Body of pancreas (tissue), 4 donors: ENCODE measurements around the gene CACNA1S. TPM values are rescaled to one million over a fixed set of nuclear protein-coding genes. Genes with fewer than 3 reads are reported as not detected.
A peak's percentile ranks its signal among the peaks of the same experiment; 100 is the strongest.

Experiments used
- ATAC-seq: fragments of 150-250 bp; one replicate; pipeline ENCODE4 v1.9.1; 2016
- DNase-seq, 4 donors: peaks; one replicate each; pipeline ENCODE4 v3.0.0-alpha.2; 2019
- H3K27ac ChIP-seq, 4 donors: fragments of 200-600 bp; sonication (generic); 1 replicate in 3 of 4; 2 replicates in 1 of 4; pipeline versions ENCODE4 v1.5.1 to v1.6.1; 2016 to 2019; ENCODE audit warnings: mild to moderate bottlenecking in 1 of 4, mixed read lengths in 1 of 4, moderate library complexity in 1 of 4
- H3K27me3 ChIP-seq, 2 donors: fragments of 200-600 bp; sonication (generic); one replicate each; pipeline ENCODE4 v1.6.0; 2016; ENCODE audit warnings: mild to moderate bottlenecking in 1 of 2
- H3K36me3 ChIP-seq, 2 donors: fragments of 200-600 bp; sonication (generic); replicated peaks in 1 of 2; 2 replicates each; pipeline ENCODE4 v1.5.1; 2016; ENCODE audit warnings: low read depth in 2 of 2; ENCODE audit not compliant: insufficient read depth in 1 of 2
- H3K4me1 ChIP-seq: fragments of 200-600 bp; sonication (generic); one replicate; pipeline ENCODE4 v1.6.0; 2016
- H3K4me3 ChIP-seq, 2 donors: fragments of 200-600 bp; sonication (generic); 1 replicate in 1 of 2; 2 replicates in 1 of 2; pipeline ENCODE4 v1.5.1; 2016 to 2019
- H3K9me3 ChIP-seq, 3 donors: fragments of 200-600 bp; sonication (generic); 1 replicate in 2 of 3; 2 replicates in 1 of 3; pipeline ENCODE4 v1.5.1; 2016
- CTCF ChIP-seq, 7 experiments: fragments of 450-650 bp in 4 of 7; fragments of 200-600 bp in 3 of 7; sonication (generic) in 3 of 7; IDR thresholded peaks; one replicate each; pipeline ENCODE4 v1.5.1; 2016 to 2019; ENCODE audit warnings: antibody characterized with exemption in 7 of 7
- POLR2A ChIP-seq, 3 donors: fragments of 450-650 bp; IDR thresholded peaks; one replicate each; pipeline ENCODE4 v1.6.1; 2016; ENCODE audit warnings: antibody characterized with exemption in 3 of 3, mild to moderate bottlenecking in 2 of 3
- WGBS, 2 donors: methylation state at CpG; one replicate each; pipeline ENCODE4 v1.1.5; 2017; 5-methylcytosine and 5-hydroxymethylcytosine counted together
- intact Hi-C: fragments of 100-400 bp; cut with DNase I; formaldehyde crosslinking; loops from one replicate; pipeline ENCODE4 v1.15.1; 2023
- total RNA-seq, 2 donors: library from RNA; depleted of rRNA; stranded (reverse); fragments of >200 nt; gene quantifications; one replicate each; pipeline ENCODE4 v1.1.0, GENCODE V29; 2016

The CACNA1S gene
- total RNA-seq, 2 donors from 2014 or later = under 0.01 TPM; not detected in 1

GRCh38 chr1:201044119-201044518 lies 68.1 kb downstream of the CACNA1S start:
- H3K4me1 ChIP-seq = no peaks in the 10 kb centered on the region
- no peaks in the 10 kb centered on the region for H3K9me3 ChIP-seq
- ATAC-seq (no peak), DNase-seq (no peak)
- TF ChIP-seq POLR2A (IDR thresholded peaks at IDR 0.05) (no peak), CTCF (IDR thresholded peaks at IDR 0.05) (no peak)
- WGBS, 2 donors = 73 to 84% methylated on average over 9 of the region's 9 CpGs
- H3K36me3 ChIP-seq = no peaks in the 10 kb centered on the region
- H3K27me3 ChIP-seq = no peaks in the 10 kb centered on the region
- no peak overlapping the region for H3K27ac ChIP-seq
- no peak overlapping the region for H3K4me3 ChIP-seq
- intact Hi-C loops = loop anchor here (5.0 kb wide), 1 partner anchor 72 kb away; no protein-coding TSS in a partner anchor

GRCh38 chr1:201042779-201043461 lies 69.3 kb downstream of the CACNA1S start:
- ATAC-seq (peak; percentile 86), DNase-seq (peak; percentile 66 to 76 (median 74))
- TF ChIP-seq POLR2A (IDR thresholded peaks at IDR 0.05) = no peak
- peak; percentile 66 to 90 (median 79) for TF ChIP-seq CTCF (IDR thresholded peaks at IDR 0.05)
- Histone ChIP-seq H3K36me3 (no peaks in the 10 kb centered on the region), H3K4me1 (no peaks in the 10 kb centered on the region), H3K9me3 (no peaks in the 10 kb centered on the region), H3K27ac (no peak overlapping the region), H3K4me3 (no peak overlapping the region), H3K27me3 (no peaks in the 10 kb centered on the region)
- WGBS, 2 donors = 20 to 28% methylated on average over 12 to 13 of the region's 13 CpGs
- intact Hi-C loops = loop anchor here (5.0 kb wide), 1 partner anchor 71 kb away; no protein-coding TSS in a partner anchor

- no peak for ATAC-seq
- 86 to 93% methylated on average over 2 of the region's 2 CpGs for WGBS, 2 donors
- intact Hi-C loops = loop anchor here (5.0 kb wide), 1 partner anchor 69 kb away; no protein-coding TSS in a partner anchor
- TF ChIP-seq CTCF (IDR thresholded peaks at IDR 0.05) (no peak), POLR2A (IDR thresholded peaks at IDR 0.05) (no peak)
- no peak for DNase-seq
- no peak overlapping the region for H3K4me3 ChIP-seq
- H3K9me3 ChIP-seq = no peaks in the 10 kb centered on the region
- no peaks in the 10 kb centered on the region for H3K27me3 ChIP-seq
- H3K36me3 ChIP-seq = no peaks in the 10 kb centered on the region
- no peaks in the 10 kb centered on the region for H3K4me1 ChIP-seq
- H3K27ac ChIP-seq = no peak overlapping the region
Observed at GRCh38 chr1:201041011-201041410, 71.2 kb downstream of the CACNA1S start.

- no peak for DNase-seq
Observed at GRCh38 chr1:201039876-201040275, 72.3 kb downstream of the CACNA1S start.

More at GRCh38 chr1:201039876-201040275, 72.3 kb downstream of the CACNA1S start:
- H3K4me1 ChIP-seq = no peaks in the 10 kb centered on the region
- no peaks in the 10 kb centered on the region for H3K27me3 ChIP-seq
- no peaks in the 10 kb centered on the region for H3K9me3 ChIP-seq
- TF ChIP-seq CTCF (IDR thresholded peaks at IDR 0.05) (no peak), POLR2A (IDR thresholded peaks at IDR 0.05) (no peak)
- H3K4me3 ChIP-seq = no peak overlapping the region
- 43 to 64% methylated on average over 3 to 5 of the region's 5 CpGs for WGBS, 2 donors
- H3K27ac ChIP-seq = no peak overlapping the region
- intact Hi-C loops = loop anchor here (5.0 kb wide), 1 partner anchor 68 kb away; no protein-coding TSS in a partner anchor
- no peak for ATAC-seq
- no peaks in the 10 kb centered on the region for H3K36me3 ChIP-seq
